Aorta (tissue), 5 donors: Measurements from ENCODE around the gene TSPAN4. TPM values are rescaled to one million over a fixed set of nuclear protein-coding genes. Genes with fewer than 3 reads are reported as not detected.

Source experiments
- ATAC-seq: fragments of 200-7000 bp; cut with Tn5 transposase; one replicate; pipeline ENCODE4 v1.9.1; 2022; ENCODE audit warnings: moderate library complexity; ENCODE audit not compliant: low FRiP score
- DNase-seq, 2 donors: peaks; one replicate each; pipeline ENCODE4 v3.0.0-alpha.2; 2020
- H3K27ac ChIP-seq, 2 donors: one replicate each; pipeline ENCODE4 v1.5.1; 2013; ENCODE audit warnings: low read length in 2 of 2, mild to moderate bottlenecking in 2 of 2, moderate library complexity in 2 of 2, control low read depth in 1 of 2, inconsistent platforms in 1 of 2, low read depth in 1 of 2
- H3K27me3 ChIP-seq, 2 donors: one replicate each; pipeline ENCODE4 v1.6.1; 2013; ENCODE audit warnings: control low read depth in 1 of 2, low read length in 1 of 2, mild to moderate bottlenecking in 1 of 2, moderate library complexity in 1 of 2; ENCODE audit not compliant: insufficient read depth in 2 of 2, control insufficient read depth in 1 of 2
- H3K36me3 ChIP-seq, 2 donors: one replicate each; pipeline ENCODE4 v1.6.1; 2013; ENCODE audit warnings: control low read depth in 1 of 2, low read length in 1 of 2, mild to moderate bottlenecking in 1 of 2; ENCODE audit not compliant: insufficient read depth in 2 of 2, control insufficient read depth in 1 of 2
- H3K4me1 ChIP-seq, 2 donors: one replicate each; pipeline ENCODE4 v1.6.1; 2013; ENCODE audit warnings: low read length in 2 of 2, control low read depth in 1 of 2, mild to moderate bottlenecking in 1 of 2, moderate library complexity in 1 of 2; ENCODE audit not compliant: insufficient read depth in 2 of 2, control insufficient read depth in 1 of 2
- H3K4me3 ChIP-seq, 2 donors: one replicate each; pipeline ENCODE4 v1.5.1; 2013; ENCODE audit warnings: low read length in 2 of 2, control low read depth in 1 of 2, mild to moderate bottlenecking in 1 of 2
- H3K9me3 ChIP-seq: one replicate; pipeline ENCODE4 v1.6.1; 2013; ENCODE audit warnings: mild to moderate bottlenecking, low read length; ENCODE audit not compliant: control insufficient read depth
- WGBS, 2 donors: extraction: QIAGEN DNeasy Blood & Tissue Kit; methylation state at CpG; one replicate each; pipeline ENCODE4 v1.1.7; 2013; 5-methylcytosine and 5-hydroxymethylcytosine counted together
- intact Hi-C, 2 donors: fragments of 100-400 bp; cut with DNase I; formaldehyde crosslinking; loops; one replicate each; pipeline versions ENCODE4 v1.14.2 to v1.15.0; 2022
- long read RNA-seq, 2 donors: library from polyadenylated mRNA; unstranded; transcript quantifications; one replicate each; pipeline ENCODE4 v2.0.0, GENCODE V29; 2020 to 2021
- polyA plus RNA-seq, 2 donors: library from polyadenylated mRNA; stranded (reverse); fragments of 200-250 nt; gene quantifications; one replicate each; pipeline ENCODE4 v1.2.3, GENCODE V29; 2013
- total RNA-seq, 2 donors: library from RNA; stranded (reverse); fragmentation: NEBNext Ultra II Directional; extraction: Animal tissue kit (Norgen Biotek cat#: 25700); gene quantifications; one replicate each; pipeline ENCODE4 v1.2.1, GENCODE V29; 2021
- donor health status: healthy with polysubstance abuse.
- donor health status: Bipolar disorder and iron deficiency.
- donor health status: DM: no; HTN: no; CAD: no.
- donor health status: DM: no; HTN: no; CAD: no.
- donor health status: DM: yes; HTN: yes; CAD: no.

The TSPAN4 gene, protein sequence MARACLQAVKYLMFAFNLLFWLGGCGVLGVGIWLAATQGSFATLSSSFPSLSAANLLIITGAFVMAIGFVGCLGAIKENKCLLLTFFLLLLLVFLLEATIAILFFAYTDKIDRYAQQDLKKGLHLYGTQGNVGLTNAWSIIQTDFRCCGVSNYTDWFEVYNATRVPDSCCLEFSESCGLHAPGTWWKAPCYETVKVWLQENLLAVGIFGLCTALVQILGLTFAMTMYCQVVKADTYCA
- total RNA-seq (10 to 100 TPM; 42.9 to 95.1 TPM), polyA plus RNA-seq (10 to 100 TPM; 28.4 to 79.1 TPM)
- long read RNA-seq, donor 1, transcript TSPAN4-203 (9 exons, 1,423 nt), result major isoform, 118 of 279 reads
- long read RNA-seq, donor 1, transcript TSPAN4-206 (9 exons, 1,430 nt), result minor isoform, 16 of 279 reads
- long read RNA-seq, donor 1, transcript TSPAN4-204 (9 exons, 1,462 nt), result minor isoform, 9 of 279 reads
- long read RNA-seq, donor 1, transcript TSPAN4-205 (9 exons, 1,426 nt), result minor isoform, 41 of 279 reads
- long read RNA-seq, donor 1, partial matches to known transcripts, result 12 of 279 reads
- long read RNA-seq, donor 1, other reads (novel, unspliced or antisense), result 71 of 279 reads
- long read RNA-seq, donor 2, transcript TSPAN4-203 (9 exons, 1,423 nt), result major isoform, 28 of 89 reads
- long read RNA-seq, donor 2, transcript TSPAN4-205 (9 exons, 1,426 nt), result minor isoform, 18 of 89 reads
- long read RNA-seq, donor 2, partial matches to known transcripts, result 5 of 89 reads
- long read RNA-seq, donor 2, other reads (novel, unspliced or antisense), result 31 of 89 reads

DNA sequence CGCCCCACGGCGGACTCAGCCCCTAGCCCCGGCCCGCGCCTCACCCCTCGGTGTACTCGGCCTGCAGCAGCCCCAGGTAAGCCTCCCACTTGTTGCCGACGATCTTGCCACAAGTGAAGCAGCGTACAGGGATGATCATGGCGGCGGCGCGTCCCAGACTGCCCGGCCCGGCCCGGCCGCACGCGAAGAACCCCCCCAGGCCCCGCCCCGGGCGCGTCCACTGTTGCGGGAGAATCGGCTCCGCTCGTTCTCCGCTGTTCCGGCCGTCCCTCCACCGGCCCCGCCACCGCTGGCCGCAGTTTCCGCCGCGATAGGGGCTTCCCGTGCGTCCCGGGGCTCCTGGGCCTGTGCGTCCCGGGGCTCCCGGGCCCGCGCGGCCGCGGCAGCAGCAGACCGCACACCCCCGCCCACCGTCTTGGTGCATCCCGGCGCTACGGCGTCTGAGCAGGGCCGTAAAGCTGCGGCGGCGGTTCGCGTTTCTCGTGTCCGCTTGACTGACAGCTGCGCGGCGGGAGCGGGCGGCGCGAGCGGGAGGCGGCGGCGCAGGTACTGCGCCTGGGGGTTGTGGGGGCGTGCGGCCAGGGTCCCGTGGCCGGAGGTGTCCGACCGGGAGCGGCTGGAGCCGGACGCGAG is at the start of gene TSPAN4, which contains the start of gene POLR2L:
TSPAN4 (plus strand) TSS at position 483 of the 633 bp plus-strand sequence. CDS start 7,453 bp downstream, outside the sequence.
POLR2L (minus strand) TSS at position 160 of the 633 bp plus-strand sequence; CDS start at position 139, 21 bp downstream.
- H3K9me3 ChIP-seq, result no peaks in the 10 kb centered on the region
- H3K27ac ChIP-seq, result peak within 1 kb of the TSS in 1 of 2 donors; percentile 30
- peaks cover 0 to 2% of the 10 kb centered on the region in 2 donors for H3K27me3 ChIP-seq
- H3K4me1 ChIP-seq, result no peaks in the 10 kb centered on the region
- intact Hi-C loops, result no loop called here
- peak; percentile 93 to 97 for DNase-seq
- WGBS, 2 donors, result 0% methylated on average over 75 to 87 of the region's 87 CpGs
- peaks cover 0 to 8% of the 10 kb centered on the region in 2 donors for H3K36me3 ChIP-seq
- ATAC-seq, result peak; percentile 67
- peak within 1 kb of the TSS; percentile 73 to 87 for H3K4me3 ChIP-seq

DNA sequence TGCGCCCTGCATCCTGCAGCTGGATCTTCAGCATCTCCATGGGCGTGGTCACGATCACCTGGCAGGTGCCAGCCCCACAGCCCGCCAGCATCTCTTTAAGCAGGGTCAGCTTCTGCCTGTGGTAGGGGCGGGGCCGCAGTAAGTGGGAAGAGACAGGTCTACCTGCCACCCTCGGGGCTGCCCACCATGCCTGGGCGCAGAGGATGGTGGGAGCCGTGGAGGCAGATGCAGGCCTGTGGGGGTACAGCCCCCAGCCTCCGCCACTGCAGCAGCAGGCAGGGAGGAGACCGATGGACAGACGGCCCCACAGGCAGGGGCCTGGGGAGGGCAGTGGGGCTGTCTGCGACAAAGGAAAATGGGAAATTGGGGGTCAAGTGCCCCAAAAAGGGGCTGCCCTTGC is 49.8 kb upstream of the TSPAN4 start:
- Histone ChIP-seq H3K9me3 (no peaks in the 10 kb centered on the region), H3K27me3 (no peaks in the 10 kb centered on the region), H3K36me3 (no peaks in the 10 kb centered on the region), H3K4me3 (no peak overlapping the region), H3K4me1 (no peaks in the 10 kb centered on the region), H3K27ac (no peak overlapping the region)
- DNase-seq (no peak), ATAC-seq (no peak)
- intact Hi-C loops, result no loop called here
- 91 to 95% methylated on average over 13 of the region's 13 CpGs for WGBS, 2 donors

DNA sequence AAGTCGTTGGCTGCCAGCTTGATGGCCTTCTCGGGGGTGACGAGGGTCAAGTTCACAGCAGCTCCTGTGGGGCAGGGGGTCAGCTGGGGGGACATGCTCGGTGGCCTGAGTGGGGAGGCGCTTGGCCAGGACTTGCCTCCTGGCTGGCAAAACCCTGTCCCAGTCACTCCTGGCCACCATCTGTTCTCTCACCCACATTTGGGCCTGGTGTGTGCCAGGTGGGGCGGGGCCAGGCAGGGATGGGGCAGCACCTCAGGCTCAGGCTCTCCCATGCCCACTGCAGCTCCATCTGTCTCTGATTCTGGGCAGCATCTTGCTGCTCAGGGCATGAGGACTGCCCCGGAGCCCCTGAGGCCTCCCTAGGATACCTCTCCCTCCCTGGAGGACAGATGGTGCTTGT is 49.1 kb upstream of the TSPAN4 start:
- Histone ChIP-seq H3K36me3 (no peaks in the 10 kb centered on the region), H3K27me3 (no peaks in the 10 kb centered on the region), H3K4me1 (no peaks in the 10 kb centered on the region), H3K9me3 (no peaks in the 10 kb centered on the region), H3K4me3 (no peak overlapping the region), H3K27ac (no peak overlapping the region)
- WGBS, 2 donors, result 84 to 85% methylated on average over 7 of the region's 7 CpGs
- intact Hi-C loops, result no loop called here
- ATAC-seq (no peak), DNase-seq (no peak)

DNA sequence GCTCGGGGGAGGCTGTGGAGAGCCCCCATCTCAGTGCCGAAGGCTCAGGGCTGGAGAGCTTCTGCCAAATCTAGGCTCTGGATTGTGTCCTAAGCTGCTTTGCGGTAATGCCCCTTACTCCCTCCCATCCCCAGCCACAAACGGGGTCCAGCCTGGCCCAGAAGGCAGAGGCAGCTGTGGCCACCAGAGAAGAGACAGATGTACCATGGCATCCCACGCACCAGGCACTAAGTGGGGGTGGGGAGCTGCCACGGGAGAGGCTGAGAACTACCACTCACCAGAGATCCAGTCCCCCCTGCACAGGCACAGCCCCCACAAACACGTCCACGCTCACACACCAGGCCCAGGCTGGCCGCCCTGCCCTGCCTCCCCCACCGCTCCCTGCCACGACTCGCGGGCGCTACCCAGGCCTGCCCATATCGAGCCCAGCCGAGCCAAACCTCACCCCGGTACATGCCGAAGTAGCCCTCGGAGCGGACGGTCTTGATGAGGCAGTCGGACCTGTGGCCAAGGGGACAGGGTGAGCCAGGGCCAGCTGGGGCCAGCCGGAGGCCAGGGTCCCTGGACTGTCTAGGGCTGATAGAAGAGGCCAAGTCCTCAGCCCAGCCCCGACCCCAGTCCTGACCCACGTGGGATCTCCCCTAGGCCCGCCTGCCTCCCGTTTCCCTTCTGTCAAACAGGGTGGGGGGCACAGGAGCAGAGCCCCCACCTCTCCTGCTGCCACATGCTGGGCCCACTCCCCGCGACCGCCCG is 48.5 kb upstream of the TSPAN4 start:
- H3K9me3 ChIP-seq, result no peaks in the 10 kb centered on the region
- 92 to 93% methylated on average over 30 to 31 of the region's 31 CpGs for WGBS, 2 donors
- no peak overlapping the region for H3K27ac ChIP-seq
- ATAC-seq (no peak), DNase-seq (no peak)
- H3K4me1 ChIP-seq, result no peaks in the 10 kb centered on the region
- H3K27me3 ChIP-seq, result no peaks in the 10 kb centered on the region
- no peak overlapping the region for H3K4me3 ChIP-seq
- intact Hi-C loops, result no loop called here
- H3K36me3 ChIP-seq, result no peaks in the 10 kb centered on the region

DNA sequence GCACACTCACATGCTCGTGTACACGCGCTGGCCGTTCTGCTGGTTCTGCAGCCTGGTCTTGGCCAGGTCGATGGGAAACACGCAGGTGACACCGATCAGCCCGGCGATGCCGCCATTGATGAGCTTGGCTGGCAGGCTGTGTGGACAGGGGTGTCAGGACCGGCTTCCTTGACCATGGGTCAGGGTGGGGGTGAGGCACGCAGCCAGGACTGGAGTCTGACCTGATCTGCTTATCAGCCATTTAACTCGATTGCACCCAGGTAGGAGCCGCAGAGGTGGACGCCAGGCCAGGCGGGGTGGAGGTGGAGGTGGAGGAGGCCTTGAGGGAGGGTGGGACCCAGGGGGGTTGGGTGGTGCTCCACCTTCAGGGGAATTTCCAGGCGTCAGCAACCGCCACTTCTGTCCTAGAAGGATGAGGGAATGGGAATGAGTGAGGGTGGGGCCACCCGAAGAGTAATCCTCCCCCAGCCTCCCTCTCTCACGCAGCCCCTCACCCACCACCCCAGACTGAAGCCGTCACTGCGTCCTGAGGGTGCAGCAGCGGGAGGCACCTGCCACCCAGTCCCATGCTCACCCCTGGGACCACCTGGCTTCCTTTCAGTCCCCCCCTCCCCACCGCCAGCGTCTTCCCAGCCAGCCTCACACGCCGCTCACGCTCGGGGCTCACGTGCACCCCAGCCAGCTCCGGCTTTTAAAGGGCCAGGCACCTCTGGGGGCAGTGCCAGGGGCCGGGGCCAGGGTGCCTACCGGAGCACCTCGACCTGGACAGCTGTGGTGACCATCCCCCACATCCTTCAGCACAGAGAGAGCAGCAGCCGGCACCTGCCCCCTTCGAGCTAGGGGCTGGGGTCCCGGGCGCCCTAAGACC is 47.7 kb upstream of the TSPAN4 start:
- Histone ChIP-seq H3K9me3 (no peaks in the 10 kb centered on the region), H3K27ac (no peak overlapping the region), H3K36me3 (no peaks in the 10 kb centered on the region), H3K4me3 (no peak overlapping the region), H3K27me3 (no peaks in the 10 kb centered on the region), H3K4me1 (no peaks in the 10 kb centered on the region)
- no peak for DNase-seq
- intact Hi-C loops, result no loop called here
- ATAC-seq, result no peak
- 63 to 65% methylated on average over 37 to 38 of the region's 38 CpGs for WGBS, 2 donors

DNA sequence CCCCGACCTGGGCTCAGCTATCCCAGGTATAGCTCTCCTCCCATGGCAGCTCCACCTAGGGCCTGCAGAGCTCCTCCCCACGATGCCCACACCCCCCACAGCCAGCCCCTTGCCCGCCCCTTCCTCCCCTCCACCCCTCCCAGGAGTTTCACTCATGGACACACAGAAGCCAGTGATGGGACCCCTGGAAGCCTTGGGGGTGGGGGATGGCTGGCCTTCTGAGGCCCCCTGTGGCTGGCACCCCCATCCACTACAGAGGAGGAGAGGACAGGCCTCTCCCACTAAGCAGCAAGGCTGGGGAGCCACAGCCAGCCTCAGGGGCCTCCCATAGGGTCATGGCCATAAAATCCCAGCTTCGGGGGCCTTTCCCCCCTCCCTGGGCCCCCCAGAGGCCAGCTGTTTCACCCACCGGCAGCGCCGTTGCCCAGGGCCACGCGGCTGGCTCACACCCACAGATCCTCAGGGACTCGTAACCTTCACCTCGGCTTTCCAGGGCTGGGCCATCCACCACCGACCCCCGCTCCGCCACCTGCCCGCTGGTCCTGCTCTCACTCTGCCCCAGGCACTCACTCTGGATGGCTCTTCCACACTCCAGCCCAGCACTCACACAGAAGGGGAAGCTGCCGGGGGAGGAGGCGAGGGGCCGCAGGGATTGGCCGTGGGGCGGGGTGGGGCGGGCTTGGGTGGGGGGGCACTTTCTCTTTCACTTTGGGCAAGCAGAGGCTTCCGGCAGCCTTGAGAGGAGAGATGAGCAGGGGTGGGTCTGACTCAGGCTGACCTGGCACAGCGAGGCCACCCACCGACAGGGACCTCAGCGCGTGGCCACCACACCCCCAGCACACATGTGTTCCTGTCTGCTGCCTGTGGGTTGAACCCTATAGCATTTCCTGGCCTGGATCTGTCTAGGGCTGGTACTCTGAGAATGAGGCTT is 46.8 kb upstream of the TSPAN4 start:
- WGBS, 2 donors, result 7 to 10% methylated on average over 26 of the region's 26 CpGs
- DNase-seq, result peak; percentile 86 to 90
- Histone ChIP-seq H3K4me3 (peak overlapping the region; percentile 7 to 18), H3K27me3 (no peaks in the 10 kb centered on the region), H3K4me1 (no peaks in the 10 kb centered on the region), H3K9me3 (no peaks in the 10 kb centered on the region), H3K36me3 (no peaks in the 10 kb centered on the region), H3K27ac (peak overlapping the region in 1 of 2 donors; percentile 14)
- intact Hi-C loops, result no loop called here
- ATAC-seq, result peak; percentile 75
